Measurements from ENCODE around the gene ETFB.

DNA sequence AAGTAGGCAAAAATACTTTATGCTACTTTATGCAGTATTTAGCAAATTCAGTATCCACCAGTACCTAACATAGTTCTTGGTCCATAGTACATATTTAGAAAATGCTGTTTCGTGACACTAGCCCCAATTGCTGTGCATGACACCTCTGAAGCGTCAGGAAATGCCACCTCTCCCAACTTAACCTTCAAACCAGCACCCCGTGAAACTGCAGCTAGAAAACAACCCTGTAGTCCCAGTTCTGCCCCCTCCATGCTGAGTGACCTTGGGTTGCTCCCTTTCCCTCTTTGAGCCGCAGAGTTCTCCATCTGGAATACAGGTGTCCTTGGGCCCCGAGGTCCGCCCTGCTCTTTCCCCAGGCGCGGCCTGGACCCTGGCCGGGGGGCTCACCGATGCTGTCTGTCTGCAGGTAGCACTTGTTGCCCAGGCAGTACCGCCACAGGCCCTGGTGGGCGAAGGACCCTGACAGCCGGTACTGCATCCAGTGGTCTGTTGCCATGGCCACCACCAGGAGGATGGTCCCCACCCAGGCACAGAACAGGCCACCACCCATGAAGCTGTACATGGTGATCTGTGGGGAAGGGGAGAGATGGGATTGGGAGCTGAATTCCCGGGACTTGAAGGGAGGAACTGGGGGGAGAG, 20.8 kb upstream of the ETFB start:
- TF ChIP-seq, protein P1, sequence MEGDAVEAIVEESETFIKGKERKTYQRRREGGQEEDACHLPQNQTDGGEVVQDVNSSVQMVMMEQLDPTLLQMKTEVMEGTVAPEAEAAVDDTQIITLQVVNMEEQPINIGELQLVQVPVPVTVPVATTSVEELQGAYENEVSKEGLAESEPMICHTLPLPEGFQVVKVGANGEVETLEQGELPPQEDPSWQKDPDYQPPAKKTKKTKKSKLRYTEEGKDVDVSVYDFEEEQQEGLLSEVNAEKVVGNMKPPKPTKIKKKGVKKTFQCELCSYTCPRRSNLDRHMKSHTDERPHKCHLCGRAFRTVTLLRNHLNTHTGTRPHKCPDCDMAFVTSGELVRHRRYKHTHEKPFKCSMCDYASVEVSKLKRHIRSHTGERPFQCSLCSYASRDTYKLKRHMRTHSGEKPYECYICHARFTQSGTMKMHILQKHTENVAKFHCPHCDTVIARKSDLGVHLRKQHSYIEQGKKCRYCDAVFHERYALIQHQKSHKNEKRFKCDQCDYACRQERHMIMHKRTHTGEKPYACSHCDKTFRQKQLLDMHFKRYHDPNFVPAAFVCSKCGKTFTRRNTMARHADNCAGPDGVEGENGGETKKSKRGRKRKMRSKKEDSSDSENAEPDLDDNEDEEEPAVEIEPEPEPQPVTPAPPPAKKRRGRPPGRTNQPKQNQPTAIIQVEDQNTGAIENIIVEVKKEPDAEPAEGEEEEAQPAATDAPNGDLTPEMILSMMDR (IDR thresholded peaks at IDR 0.05) = no peak
- TF ChIP-seq POLR2A (IDR thresholded peaks at IDR 0.05) = no peak

Data from body of pancreas (tissue), 4 donors.